K562 (cell line): ENCODE data around the gene NVL.

Experiments used
- ATF2 ChIP-seq: sonication (generic); formaldehyde crosslinking; IDR thresholded peaks from 2 replicates; pipeline ENCODE4 v1.8.1; 2022; ENCODE audit warnings: missing genetic modification reagents
- CEBPB ChIP-seq: fragments of 450-650 bp; IDR thresholded peaks from 2 replicates; pipeline ENCODE4 v1.6.1; 2016; ENCODE audit warnings: missing genetic modification characterization, missing compliant biosample characterization
- CTCF ChIP-seq, 3 experiments: IDR thresholded peaks in 2 of 3; conservative IDR thresholded peaks in 1 of 3; 2 replicates each; pipeline ENCODE4 v1.5.1; 2011 to 2012; ENCODE audit warnings: low read length in 3 of 3, mild to moderate bottlenecking in 3 of 3, control low read depth in 2 of 3, improper control_type of control experiment in 1 of 3, inconsistent platforms in 1 of 3, low read depth in 1 of 3, mixed read lengths in 1 of 3, moderate library complexity in 1 of 3; ENCODE audit not compliant: insufficient read depth in 2 of 3
- ELF1 ChIP-seq: fragments of 200-800 bp; sonication (Bioruptor generic); IDR thresholded peaks from 2 replicates; pipeline ENCODE4 v1.6.1; 2016; ENCODE audit warnings: missing genetic modification characterization, missing compliant biosample characterization
- HMG20B ChIP-seq: fragments of 250-450 bp; sonication (Bioruptor Pico); IDR thresholded peaks from 2 replicates; pipeline ENCODE4 v1.5.0; 2021; ENCODE audit warnings: mild to moderate bottlenecking
- MAX ChIP-seq: sonication (generic); formaldehyde crosslinking; IDR thresholded peaks from 2 replicates; pipeline ENCODE4 v1.9.0; 2022; ENCODE audit warnings: mild to moderate bottlenecking, missing genetic modification reagents
- SIN3A ChIP-seq, 2 experiments: fragments of 150-350 bp in 1 of 2; IDR thresholded peaks; 2 replicates each; pipeline ENCODE4 v1.6.1; 2011 to 2016; ENCODE audit warnings: borderline replicate concordance in 2 of 2, low read depth in 2 of 2, low read length in 2 of 2, mild to moderate bottlenecking in 2 of 2, moderate library complexity in 2 of 2; ENCODE audit not compliant: control insufficient read depth in 1 of 2
- SP1 ChIP-seq: sonication (generic); formaldehyde crosslinking; IDR thresholded peaks from 2 replicates; pipeline ENCODE4 v1.8.1; 2022; ENCODE audit warnings: mild to moderate bottlenecking, missing genetic modification reagents
- ZC3H4 ChIP-seq: sonication (generic); formaldehyde crosslinking; IDR thresholded peaks from 2 replicates; pipeline ENCODE4 v1.9.0; 2021; ENCODE audit warnings: missing genetic modification reagents, borderline replicate concordance

- TF ChIP-seq ELF1 (tag) (no peak), ZC3H4 (CRISPR knock-in tag) (no peak), MAX (CRISPR knock-in tag) (no peak), CTCF (IDR thresholded peaks at IDR 0.05 in 2 of 3, conservative IDR thresholded peaks at IDR 0.05 in 1 of 3; ENCODE audit: insufficient read depth in 2 of 3, low read depth in 1 of 3, low read length in 3 of 3) (no peak), HMG20B (no peak), SP1 (CRISPR knock-in tag) (no peak), ATF2 (CRISPR knock-in tag) (no peak), SIN3A (IDR thresholded peaks at IDR 0.05; ENCODE audit: borderline replicate concordance in 2 of 2, control insufficient read depth in 1 of 2, low read depth in 2 of 2, low read length in 2 of 2) (no peak), CEBPB (tag) (no peak)
These were observed 91.2 kb downstream of the NVL start for GRCh38 chr1:224238756-224239155.
